ENCODE data around the gene CUBN. TPM values are rescaled to one million over a fixed set of nuclear protein-coding genes. Genes with fewer than 3 reads are reported as not detected.

The CUBN gene
- total and polyA plus RNA-seq, 2 experiments from 2014 or later: 0.41 to 0.65 TPM

DNA sequence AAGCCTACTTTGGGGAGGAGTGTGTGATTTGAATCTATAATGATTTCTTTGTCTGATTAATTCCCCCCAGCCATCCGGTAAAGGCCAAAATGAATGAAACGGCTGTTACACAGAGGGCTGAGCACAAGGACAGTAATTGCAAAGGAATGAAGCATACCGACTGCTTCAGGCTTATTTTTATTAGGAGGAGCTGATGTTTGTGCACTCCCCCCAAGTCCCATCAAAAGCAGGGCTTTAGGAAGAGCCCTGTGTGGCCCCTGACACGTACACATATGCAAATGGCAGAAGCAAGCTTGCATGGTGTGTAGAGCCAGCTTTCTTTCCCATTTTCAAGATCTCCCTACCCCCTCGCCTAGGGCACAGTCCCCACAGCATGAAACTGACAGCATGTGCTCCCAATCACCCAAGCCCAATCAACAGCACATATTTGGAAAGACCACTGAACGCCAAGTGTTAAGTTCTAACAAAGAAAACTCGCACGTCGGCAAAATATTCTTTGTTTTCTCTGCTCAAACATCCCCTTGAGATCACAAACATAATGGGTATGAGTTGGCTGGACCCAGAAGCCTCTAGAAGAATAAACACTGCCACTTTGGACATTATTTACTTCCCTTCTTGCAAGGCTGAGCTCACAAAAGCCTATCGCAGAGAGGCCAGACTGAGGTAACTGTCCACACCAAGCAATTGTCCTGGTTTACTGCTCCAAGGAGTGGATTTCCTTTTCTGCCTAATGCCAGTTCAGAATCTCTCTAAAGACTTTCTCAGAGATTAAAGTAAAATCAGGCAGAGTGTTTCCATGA, 143.0 kb downstream of the CUBN start:
- H3K79me2 ChIP-seq (ENCODE audit: insufficient read depth): no peaks in the 10 kb centered on the region
- peak overlapping the region; percentile 31 for H3K4me3 ChIP-seq

DNA sequence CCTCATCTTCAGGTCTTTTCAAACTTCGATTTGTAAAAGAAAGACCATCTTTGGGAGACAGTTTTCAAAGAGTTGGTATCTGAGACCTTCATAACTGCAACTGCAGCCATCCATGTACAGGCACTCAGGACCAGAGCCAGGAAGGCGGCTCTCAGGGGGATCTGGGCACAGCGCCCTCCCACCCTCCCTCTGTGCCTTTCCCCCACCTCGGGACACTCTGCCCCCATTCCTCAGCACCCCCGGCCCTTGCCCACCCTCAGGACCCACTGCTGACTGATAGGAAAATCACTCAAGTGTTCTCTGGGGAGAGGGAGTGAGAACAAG, 143.6 kb downstream of the CUBN start:
- Histone ChIP-seq H3K9ac (peak overlapping the region; percentile 75), H3K9me3 (ENCODE audit: low read depth) (no peaks in the 10 kb centered on the region)
- in situ Hi-C loops (cut with MboI): no loop called here

More for the DNA sequence above, 143.0 kb downstream of the CUBN start:
- no peaks in the 10 kb centered on the region for H3K36me3 ChIP-seq (ENCODE audit: low read depth)
- peak overlapping the region; percentile 73 for H2AFZ ChIP-seq
- no peaks in the 10 kb centered on the region for H3K9me2 ChIP-seq (ENCODE audit: insufficient read depth)
- in situ Hi-C loops (cut with MboI): no loop called here
- 0 to 3% methylated on average over 10 of the region's 10 CpGs for WGBS, 2 experiments (ENCODE audit: low coverage in 1 of 2, low lambda C conversion rate in 2 of 2, missing lambda C conversion rate in 2 of 2)
- no peaks in the 10 kb centered on the region for H4K20me1 ChIP-seq (ENCODE audit: insufficient read depth)
- peak overlapping the region; percentile 75 for H3K9ac ChIP-seq
- peaks cover 21% of the 10 kb centered on the region for H3F3A ChIP-seq (ENCODE audit: insufficient read depth)
- H3K9me3 ChIP-seq (ENCODE audit: low read depth): no peaks in the 10 kb centered on the region
- TF ChIP-seq EZH2phosphoT487 (IDR thresholded peaks at IDR 0.05; ENCODE audit: insufficient read depth, low read depth): no peak
- H3K27ac ChIP-seq: peak overlapping the region; percentile 96
- peak; percentile 91 for DNase-seq
- peak overlapping the region; percentile 73 for H3K4me2 ChIP-seq (ENCODE audit: unreplicated experiment)
- peaks cover 27% of the 10 kb centered on the region for H3K4me1 ChIP-seq (ENCODE audit: insufficient read depth)
- no peaks in the 10 kb centered on the region for H3K27me3 ChIP-seq (replicated peaks; ENCODE audit: insufficient read depth)

DNA sequence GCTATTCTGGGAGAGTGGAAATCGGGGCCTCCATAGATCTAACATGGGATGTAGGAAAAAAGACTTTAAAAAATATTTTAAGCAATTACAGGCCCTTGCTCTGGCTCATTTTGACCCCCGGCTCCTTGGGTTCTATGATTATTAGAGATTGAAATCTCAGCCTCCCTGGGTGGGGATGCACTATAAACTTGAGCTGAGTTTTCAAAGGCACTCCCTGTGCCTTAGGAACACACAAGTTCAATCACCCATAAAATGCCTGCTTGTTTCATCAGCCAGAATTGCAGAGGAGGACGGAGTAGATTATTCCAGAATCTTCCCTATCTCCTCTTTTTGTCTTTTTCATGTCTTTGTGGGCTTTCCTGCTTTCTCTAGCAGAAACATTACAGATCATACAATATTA, 145.4 kb downstream of the CUBN start:
- Histone ChIP-seq H3K9ac (no peak overlapping the region), H3K36me3 (ENCODE audit: low read depth) (no peaks in the 10 kb centered on the region), H3K4me2 (ENCODE audit: unreplicated experiment) (no peak overlapping the region), H3K79me2 (ENCODE audit: insufficient read depth) (no peaks in the 10 kb centered on the region), H3K4me3 (no peak overlapping the region), H2AFZ (no peak overlapping the region), H3K9me2 (ENCODE audit: insufficient read depth) (no peaks in the 10 kb centered on the region), H3K9me3 (ENCODE audit: low read depth) (no peaks in the 10 kb centered on the region), H3K27me3 (replicated peaks; ENCODE audit: insufficient read depth) (no peaks in the 10 kb centered on the region), H4K20me1 (ENCODE audit: insufficient read depth) (no peaks in the 10 kb centered on the region), H3K4me1 (ENCODE audit: insufficient read depth) (peaks cover 27% of the 10 kb centered on the region), H3K27ac (no peak overlapping the region), H3F3A (ENCODE audit: insufficient read depth) (peaks cover 21% of the 10 kb centered on the region)
- 89 to 92% methylated on average over 3 of the region's 3 CpGs for WGBS, 2 experiments (ENCODE audit: low coverage in 1 of 2, low lambda C conversion rate in 2 of 2, missing lambda C conversion rate in 2 of 2)
- TF ChIP-seq EZH2 (IDR thresholded peaks at IDR 0.05; ENCODE audit: insufficient read depth, poor library complexity, severe bottlenecking) (no peak), EZH2phosphoT487 (IDR thresholded peaks at IDR 0.05; ENCODE audit: insufficient read depth, low read depth) (no peak)
- no peak for DNase-seq
- in situ Hi-C loops (cut with MboI): no loop called here

More for the DNA sequence above, 143.6 kb downstream of the CUBN start:
- Histone ChIP-seq H3F3A (ENCODE audit: insufficient read depth) (peaks cover 21% of the 10 kb centered on the region), H3K36me3 (ENCODE audit: low read depth) (no peaks in the 10 kb centered on the region), H2AFZ (peak overlapping the region; percentile 73), H3K4me1 (ENCODE audit: insufficient read depth) (peaks cover 27% of the 10 kb centered on the region), H3K27me3 (replicated peaks; ENCODE audit: insufficient read depth) (no peaks in the 10 kb centered on the region), H3K27ac (peak overlapping the region; percentile 96), H4K20me1 (ENCODE audit: insufficient read depth) (no peaks in the 10 kb centered on the region), H3K4me2 (ENCODE audit: unreplicated experiment) (peak overlapping the region; percentile 73), H3K9me2 (ENCODE audit: insufficient read depth) (no peaks in the 10 kb centered on the region), H3K79me2 (ENCODE audit: insufficient read depth) (no peaks in the 10 kb centered on the region), H3K4me3 (no peak overlapping the region)
- TF ChIP-seq EZH2 (IDR thresholded peaks at IDR 0.05; ENCODE audit: insufficient read depth, poor library complexity, severe bottlenecking): no peak
- TF ChIP-seq EZH2phosphoT487 (IDR thresholded peaks at IDR 0.05; ENCODE audit: insufficient read depth, low read depth): no peak
- WGBS, 2 experiments (ENCODE audit: low coverage in 1 of 2, low lambda C conversion rate in 2 of 2, missing lambda C conversion rate in 2 of 2): 3 to 15% methylated on average over 4 to 5 of the region's 5 CpGs
- no peak for DNase-seq

- Histone ChIP-seq H3K4me3 (no peak overlapping the region), H3K27ac (no peak overlapping the region), H3K36me3 (ENCODE audit: low read depth) (no peaks in the 10 kb centered on the region), H3K79me2 (ENCODE audit: insufficient read depth) (no peaks in the 10 kb centered on the region), H2AFZ (no peak overlapping the region), H3K9ac (no peak overlapping the region), H3K4me2 (ENCODE audit: unreplicated experiment) (no peak overlapping the region), H3K9me3 (ENCODE audit: low read depth) (no peaks in the 10 kb centered on the region), H3F3A (ENCODE audit: insufficient read depth) (no peaks in the 10 kb centered on the region), H3K4me1 (ENCODE audit: insufficient read depth) (no peaks in the 10 kb centered on the region), H3K27me3 (replicated peaks; ENCODE audit: insufficient read depth) (no peaks in the 10 kb centered on the region), H4K20me1 (ENCODE audit: insufficient read depth) (no peaks in the 10 kb centered on the region), H3K9me2 (ENCODE audit: insufficient read depth) (no peaks in the 10 kb centered on the region)
- TF ChIP-seq EZH2 (IDR thresholded peaks at IDR 0.05; ENCODE audit: insufficient read depth, poor library complexity, severe bottlenecking) (no peak), EZH2phosphoT487 (IDR thresholded peaks at IDR 0.05; ENCODE audit: insufficient read depth, low read depth) (no peak)
- DNase-seq: no peak
- in situ Hi-C loops (cut with MboI): no loop called here
Measured at GRCh38 chr10:16976803-16977202, 152.8 kb downstream of the CUBN start.
